NCI-H2196 treated with DMSO at 0.1 percent for 48 hours (cell line): ENCODE data around the gene TBC1D24.

Source experiments
- DNase-seq: peaks from one replicate; lab custom pipeline; 2025; ENCODE audit not compliant: unreplicated experiment; lab: John Stamatoyannopoulos, UW

The TBC1D24 gene

GRCh38 chr16:2450535-2450934, 24.4 kb upstream of the TBC1D24 start:
- no peak for DNase-seq

- DNase-seq, result no peak
These were observed 23.9 kb upstream of the TBC1D24 start for GRCh38 chr16:2450975-2451381.

- no peak for DNase-seq
These were observed 23.0 kb upstream of the TBC1D24 start for GRCh38 chr16:2451851-2452320.

GRCh38 chr16:2452650-2453049, 22.3 kb upstream of the TBC1D24 start:
- no peak for DNase-seq

- DNase-seq, result no peak
These were observed 19.7 kb upstream of the TBC1D24 start for GRCh38 chr16:2455081-2455845.

GRCh38 chr16:2456551-2457153, 18.3 kb upstream of the TBC1D24 start:
- no peak for DNase-seq

DNA sequence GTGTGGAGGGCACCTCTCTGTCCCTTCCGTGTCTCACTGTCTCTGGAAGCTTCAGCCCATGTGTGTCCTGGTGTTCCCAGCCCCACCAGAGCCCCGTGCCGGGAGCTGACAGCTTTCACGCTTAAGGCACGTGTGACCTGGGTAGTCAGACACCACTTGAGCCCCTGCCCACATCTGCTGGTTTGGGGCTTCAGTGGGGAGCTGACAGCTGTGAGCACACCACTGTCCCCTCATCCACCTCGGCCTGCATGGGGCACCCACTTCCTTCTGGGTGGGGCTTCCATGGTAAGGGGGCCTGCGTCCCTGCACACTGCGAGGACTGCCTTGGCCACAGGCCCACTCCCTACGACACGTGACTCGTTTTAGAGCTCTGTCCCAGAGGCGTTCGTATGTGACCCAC, 17.7 kb upstream of the TBC1D24 start:
- DNase-seq, result no peak

GRCh38 chr16:2457946-2458345, 17.0 kb upstream of the TBC1D24 start:
- DNase-seq, result no peak

GRCh38 chr16:2458887-2459646, 15.9 kb upstream of the TBC1D24 start:
- no peak for DNase-seq

- peak; percentile 93 for DNase-seq
These were observed 15.1 kb upstream of the TBC1D24 start, which contains the start of gene TEDC2 for GRCh38 chr16:2459647-2460390. TEDC2 (plus strand) TSS chr16:2460109; CDS start chr16:2460145, 36 bp downstream.

- DNase-seq, result no peak
These were observed 14.6 kb upstream of the TBC1D24 start for GRCh38 chr16:2460391-2460713.

DNA sequence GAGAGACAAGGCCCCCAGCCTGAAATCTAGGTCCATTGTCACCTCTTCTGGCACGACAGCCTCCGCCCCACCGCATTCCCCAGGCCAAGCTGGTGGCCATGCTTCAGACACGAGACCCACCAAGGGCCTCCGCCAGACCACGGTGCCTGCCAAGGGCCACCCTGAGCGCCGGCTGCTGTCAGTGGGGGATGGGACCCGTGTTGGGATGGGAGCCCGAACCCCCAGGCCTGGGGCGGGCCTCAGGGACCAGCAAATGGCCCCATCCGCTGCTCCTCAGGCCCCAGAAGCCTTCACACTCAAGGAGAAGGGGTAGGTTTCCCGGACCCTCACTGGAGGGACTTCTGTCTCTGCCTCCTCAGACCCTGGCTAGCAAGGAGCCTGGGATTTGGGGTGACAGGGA, 14.0 kb upstream of the TBC1D24 start:
- no peak for DNase-seq

GRCh38 chr16:2462031-2462866, 12.7 kb upstream of the TBC1D24 start:
- DNase-seq, result no peak

- no peak for DNase-seq
These were observed 10.6 kb upstream of the TBC1D24 start for GRCh38 chr16:2464333-2464732.

DNA sequence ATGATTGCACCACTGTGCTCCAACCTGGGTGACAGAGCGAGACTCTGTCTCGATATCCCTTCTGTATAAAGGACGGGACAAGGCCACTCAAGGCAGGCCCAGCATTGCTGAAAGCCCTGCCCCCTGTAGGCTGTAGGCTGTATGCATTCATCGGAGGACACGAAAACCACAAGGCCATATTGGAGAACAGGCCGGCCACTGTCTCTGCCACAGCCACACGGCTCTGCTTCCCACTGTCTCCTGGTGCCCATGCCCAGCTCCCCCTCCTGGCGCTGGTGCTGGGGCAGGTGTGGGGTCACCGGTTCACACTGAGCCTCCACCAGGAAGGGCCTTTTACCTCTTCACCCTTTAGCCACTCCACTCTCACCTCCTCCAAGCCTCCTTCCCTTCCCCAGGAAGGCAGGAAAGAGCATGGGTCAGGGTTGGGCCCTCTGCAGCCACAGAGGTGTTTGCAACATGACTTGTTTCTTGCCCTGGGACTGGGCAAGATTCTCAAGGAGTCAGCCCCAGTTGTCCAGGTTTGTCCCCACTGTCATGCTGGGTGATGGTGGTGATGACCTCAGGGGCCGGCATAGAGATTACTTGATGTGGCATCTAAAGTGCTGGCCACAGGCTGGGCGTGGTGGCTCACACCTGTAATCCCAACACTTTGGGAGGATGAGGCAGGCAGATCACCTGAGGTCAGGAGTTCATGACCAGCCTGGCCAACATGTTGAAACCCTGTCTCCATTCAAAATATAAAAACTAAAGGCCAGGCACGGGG, 9.1 kb upstream of the TBC1D24 start:
- DNase-seq, result no peak

DNA sequence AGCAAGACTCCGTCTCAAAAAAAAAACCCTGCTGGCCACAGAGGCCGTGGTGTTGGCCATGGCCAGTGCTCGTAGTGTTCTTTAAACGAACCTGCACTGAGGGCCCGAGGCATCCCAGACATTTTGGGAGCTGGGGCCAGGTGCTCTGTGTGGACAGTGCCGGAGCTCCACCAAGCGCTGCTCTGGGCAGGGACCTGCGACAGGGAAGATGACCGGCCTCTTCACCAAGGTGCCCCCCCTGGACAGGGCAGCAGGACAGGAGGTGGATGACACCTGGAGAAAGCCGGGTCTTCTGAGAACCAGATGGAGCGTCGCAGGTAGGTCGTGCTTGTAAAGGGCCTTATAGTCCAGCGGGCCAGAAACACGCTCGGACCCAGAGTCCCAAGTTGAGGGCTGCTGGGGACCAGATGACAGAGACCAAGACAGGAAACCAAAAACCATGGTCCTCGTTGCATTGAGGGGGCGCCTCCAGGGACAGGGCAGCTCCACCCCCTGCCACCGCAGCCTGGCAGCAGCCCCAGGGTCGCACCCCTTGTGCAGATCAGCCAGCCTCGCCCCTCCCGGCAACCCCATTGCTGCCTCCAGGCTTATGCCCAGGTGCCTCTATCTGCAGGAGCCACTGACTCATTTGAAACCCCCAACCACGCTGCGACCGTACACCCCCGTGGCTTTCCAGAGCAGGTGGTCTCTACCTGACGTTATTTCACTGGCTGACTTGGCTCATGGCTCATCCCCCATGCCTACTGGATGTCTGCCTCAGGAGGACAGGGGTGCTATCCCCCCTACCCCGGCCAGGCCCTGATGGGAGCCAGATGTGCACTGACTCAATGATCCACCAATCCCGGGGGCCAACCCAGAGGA, 8.0 kb upstream of the TBC1D24 start:
- no peak for DNase-seq

GRCh38 chr16:2467528-2468232, 7.2 kb upstream of the TBC1D24 start:
- DNase-seq, result peak; percentile 84

GRCh38 chr16:2468233-2468724, 6.6 kb upstream of the TBC1D24 start:
- no peak for DNase-seq
